ENCODE measurements around the gene DIP2C.

GRCh38 chr10:722281-723060, 33.0 kb upstream of the DIP2C start:
- TF ChIP-seq, protein P1, sequence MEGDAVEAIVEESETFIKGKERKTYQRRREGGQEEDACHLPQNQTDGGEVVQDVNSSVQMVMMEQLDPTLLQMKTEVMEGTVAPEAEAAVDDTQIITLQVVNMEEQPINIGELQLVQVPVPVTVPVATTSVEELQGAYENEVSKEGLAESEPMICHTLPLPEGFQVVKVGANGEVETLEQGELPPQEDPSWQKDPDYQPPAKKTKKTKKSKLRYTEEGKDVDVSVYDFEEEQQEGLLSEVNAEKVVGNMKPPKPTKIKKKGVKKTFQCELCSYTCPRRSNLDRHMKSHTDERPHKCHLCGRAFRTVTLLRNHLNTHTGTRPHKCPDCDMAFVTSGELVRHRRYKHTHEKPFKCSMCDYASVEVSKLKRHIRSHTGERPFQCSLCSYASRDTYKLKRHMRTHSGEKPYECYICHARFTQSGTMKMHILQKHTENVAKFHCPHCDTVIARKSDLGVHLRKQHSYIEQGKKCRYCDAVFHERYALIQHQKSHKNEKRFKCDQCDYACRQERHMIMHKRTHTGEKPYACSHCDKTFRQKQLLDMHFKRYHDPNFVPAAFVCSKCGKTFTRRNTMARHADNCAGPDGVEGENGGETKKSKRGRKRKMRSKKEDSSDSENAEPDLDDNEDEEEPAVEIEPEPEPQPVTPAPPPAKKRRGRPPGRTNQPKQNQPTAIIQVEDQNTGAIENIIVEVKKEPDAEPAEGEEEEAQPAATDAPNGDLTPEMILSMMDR (IDR thresholded peaks at IDR 0.05): no peak
- TF ChIP-seq POLR2AphosphoS5 (IDR thresholded peaks at IDR 0.05; ENCODE audit: insufficient read depth in 1 of 2, low read depth in 1 of 2): no peak
